Neural crest cell (in vitro differentiated cells): Measurements from ENCODE around the gene PHOX2A. TPM values are rescaled to one million over a fixed set of nuclear protein-coding genes. Genes with fewer than 3 reads are reported as not detected.

Experiments used
- DNase-seq: peaks from one replicate; pipeline ENCODE4 v3.0.0; 2021; ENCODE audit warnings: low read depth, mixed read lengths, low spot score
- H3K27ac Mint-ChIP-seq: one replicate; pipeline ENCODE4 v1.8.0; 2021; ENCODE audit warnings: mild to moderate bottlenecking, mixed read lengths; ENCODE audit not compliant: unreplicated experiment
- H3K27me3 Mint-ChIP-seq: 2 replicates; pipeline ENCODE4 v1.8.0; 2021; ENCODE audit warnings: low read depth, mild to moderate bottlenecking, mixed read lengths
- H3K36me3 Mint-ChIP-seq: 2 replicates; pipeline ENCODE4 v1.8.0; 2021; ENCODE audit warnings: low read depth, mild to moderate bottlenecking, mixed read lengths
- H3K4me1 Mint-ChIP-seq: 2 replicates; pipeline ENCODE4 v1.8.0; 2021; ENCODE audit warnings: mixed read lengths
- H3K4me3 Mint-ChIP-seq: one replicate; pipeline ENCODE4 v1.8.0; 2021; ENCODE audit warnings: mild to moderate bottlenecking, mixed read lengths
- H3K9me3 Mint-ChIP-seq: 2 replicates; pipeline ENCODE4 v1.8.0; 2021; ENCODE audit warnings: mixed read lengths
- CTCF ChIP-seq: fragments of 200-600 bp; sonication (generic); conservative IDR thresholded peaks from 2 replicates; pipeline ENCODE4 v1.5.0; 2021; ENCODE audit warnings: antibody characterized with exemption, mild to moderate bottlenecking
- total RNA-seq: library from RNA; stranded (reverse); gene quantifications from 2 replicates; pipeline ENCODE4 v1.2.1, GENCODE V29; 2021

Gene PHOX2A
- total RNA-seq, 1 donor from 2014 or later: 5.6 TPM

- Mint-ChIP-seq H3K27me3 (no peaks in the 10 kb centered on the region), H3K4me1 (no peaks in the 10 kb centered on the region), H3K27ac (no peak overlapping the region), H3K36me3 (no peaks in the 10 kb centered on the region), H3K4me3 (no peak overlapping the region), H3K9me3 (no peaks in the 10 kb centered on the region)
- no peak for TF ChIP-seq CTCF
- no peak for DNase-seq
Measured at GRCh38 chr11:72189455-72190250, 54.3 kb downstream of the PHOX2A start.

Other genes starting within 250 kb of the PHOX2A start
- 10.7 and 10.8 TPM in 2 replicates for gene IL18BP, start 245.3 kb downstream of the PHOX2A start, total RNA-seq
- 173 and 179 TPM in 2 replicates for gene NUMA1, start 163.6 kb downstream of the PHOX2A start, total RNA-seq
- gene LRRC51, start 163.3 kb downstream of the PHOX2A start, total RNA-seq: 11.6 and 13.5 TPM in 2 replicates
- 79.1 and 79.6 TPM in 2 replicates for gene LAMTOR1, start 140.9 kb downstream of the PHOX2A start, total RNA-seq
- not detected in 2 replicates for gene TOMT, start 138.3 kb downstream of the PHOX2A start, total RNA-seq
- gene ANAPC15, start 131.5 kb downstream of the PHOX2A start, total RNA-seq: 68.4 and 74.5 TPM in 2 replicates
- gene FOLR3, start 108.5 kb downstream of the PHOX2A start, total RNA-seq: not detected in 2 replicates
- not detected in 2 replicates for gene FOLR1, start 52.0 kb downstream of the PHOX2A start, total RNA-seq
- not detected in 2 replicates for gene FOLR2, start 27.4 kb downstream of the PHOX2A start, total RNA-seq
- gene INPPL1, start 19.4 kb downstream of the PHOX2A start, total RNA-seq: 242 and 247 TPM in 2 replicates
- gene CLPB, start 190.4 kb upstream of the PHOX2A start, total RNA-seq: 32.1 and 33.5 TPM in 2 replicates